ENCODE measurements around the gene CD164.

DNA sequence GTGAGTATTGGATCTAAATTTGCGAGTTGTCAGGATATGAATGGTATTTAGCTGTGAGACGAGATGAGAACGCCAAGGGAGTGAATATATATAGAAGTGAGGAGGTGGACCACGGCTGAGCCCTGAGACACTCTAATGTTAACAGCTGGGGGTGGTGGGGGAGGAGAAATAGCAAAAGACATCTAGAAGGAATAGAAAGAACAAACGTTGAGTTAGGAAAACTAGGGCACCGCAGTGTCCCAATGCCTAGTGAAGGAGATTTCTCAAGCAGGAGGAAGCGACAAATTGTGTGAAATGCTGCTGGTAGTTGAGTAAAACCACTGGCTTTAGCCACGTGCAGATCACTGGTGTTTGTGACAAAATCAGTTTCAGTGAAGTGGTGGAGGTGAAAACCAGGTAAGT is 56.9 kb downstream of the CD164 start:
- TF ChIP-seq EZH2 (optimal IDR thresholded peaks at IDR 0.05; ENCODE audit: low read depth, low read length): no peak
- TF ChIP-seq, protein P1, sequence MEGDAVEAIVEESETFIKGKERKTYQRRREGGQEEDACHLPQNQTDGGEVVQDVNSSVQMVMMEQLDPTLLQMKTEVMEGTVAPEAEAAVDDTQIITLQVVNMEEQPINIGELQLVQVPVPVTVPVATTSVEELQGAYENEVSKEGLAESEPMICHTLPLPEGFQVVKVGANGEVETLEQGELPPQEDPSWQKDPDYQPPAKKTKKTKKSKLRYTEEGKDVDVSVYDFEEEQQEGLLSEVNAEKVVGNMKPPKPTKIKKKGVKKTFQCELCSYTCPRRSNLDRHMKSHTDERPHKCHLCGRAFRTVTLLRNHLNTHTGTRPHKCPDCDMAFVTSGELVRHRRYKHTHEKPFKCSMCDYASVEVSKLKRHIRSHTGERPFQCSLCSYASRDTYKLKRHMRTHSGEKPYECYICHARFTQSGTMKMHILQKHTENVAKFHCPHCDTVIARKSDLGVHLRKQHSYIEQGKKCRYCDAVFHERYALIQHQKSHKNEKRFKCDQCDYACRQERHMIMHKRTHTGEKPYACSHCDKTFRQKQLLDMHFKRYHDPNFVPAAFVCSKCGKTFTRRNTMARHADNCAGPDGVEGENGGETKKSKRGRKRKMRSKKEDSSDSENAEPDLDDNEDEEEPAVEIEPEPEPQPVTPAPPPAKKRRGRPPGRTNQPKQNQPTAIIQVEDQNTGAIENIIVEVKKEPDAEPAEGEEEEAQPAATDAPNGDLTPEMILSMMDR (IDR thresholded peaks at IDR 0.05; ENCODE audit: low read length): no peak
